ENCODE measurements around the gene MESP2.

The MESP2 gene

GRCh38 chr15:89783861-89784685 lies 7.9 kb downstream of the MESP2 start:
- Histone ChIP-seq H3K9ac (ENCODE audit: low read length) (no peak overlapping the region), H2AFZ (ENCODE audit: low read length) (no peak overlapping the region), H3K36me3 (replicated peaks; ENCODE audit: insufficient read depth, low read length) (no peaks in the 10 kb centered on the region), H3K4me2 (ENCODE audit: low read depth, low read length) (no peak overlapping the region), H3K4me1 (ENCODE audit: low read length) (peaks cover 24% of the 10 kb centered on the region), H3K79me2 (ENCODE audit: low read length) (no peaks in the 10 kb centered on the region), H3K4me3 (ENCODE audit: low read length) (no peak overlapping the region), H3K27me3 (replicated peaks; ENCODE audit: insufficient read depth, low read length) (no peaks in the 10 kb centered on the region), H4K20me1 (ENCODE audit: insufficient read depth, low read length) (no peaks in the 10 kb centered on the region), H3K9me3 (replicated peaks; ENCODE audit: insufficient read depth, low read length) (no peaks in the 10 kb centered on the region), H3F3A (ENCODE audit: insufficient read depth, low read length) (peaks cover 20% of the 10 kb centered on the region), H3K9me2 (replicated peaks; ENCODE audit: insufficient read depth, low read length) (no peaks in the 10 kb centered on the region), H3K27ac (ENCODE audit: low read length) (no peak overlapping the region)
- no peak for TF ChIP-seq EZH2phosphoT487 (IDR thresholded peaks at IDR 0.05; ENCODE audit: low read length)
- DNase-seq, result no peak

- TF ChIP-seq CTCF (IDR thresholded peaks at IDR 0.05; ENCODE audit: low read length), result no peak
- TF ChIP-seq EZH2 (optimal IDR thresholded peaks at IDR 0.05; ENCODE audit: low read depth, low read length), result no peak
- no peak for TF ChIP-seq EZH2phosphoT487 (IDR thresholded peaks at IDR 0.05; ENCODE audit: low read length)
- H2AFZ ChIP-seq (ENCODE audit: low read length), result no peak overlapping the region
- H3K4me2 ChIP-seq (ENCODE audit: low read depth, low read length), result no peak overlapping the region
- H3K36me3 ChIP-seq (replicated peaks; ENCODE audit: insufficient read depth, low read length), result no peaks in the 10 kb centered on the region
- no peaks in the 10 kb centered on the region for H3K79me2 ChIP-seq (ENCODE audit: low read length)
- no peak for DNase-seq
- peaks cover 24% of the 10 kb centered on the region for H3K4me1 ChIP-seq (ENCODE audit: low read length)
- H3K9me3 ChIP-seq (replicated peaks; ENCODE audit: insufficient read depth, low read length), result no peaks in the 10 kb centered on the region
- peaks cover 20% of the 10 kb centered on the region for H3F3A ChIP-seq (ENCODE audit: insufficient read depth, low read length)
- no peaks in the 10 kb centered on the region for H4K20me1 ChIP-seq (ENCODE audit: insufficient read depth, low read length)
- H3K9me2 ChIP-seq (replicated peaks; ENCODE audit: insufficient read depth, low read length), result no peaks in the 10 kb centered on the region
- no peaks in the 10 kb centered on the region for H3K27me3 ChIP-seq (replicated peaks; ENCODE audit: insufficient read depth, low read length)
- no peak overlapping the region for H3K27ac ChIP-seq (ENCODE audit: low read length)
- no peak overlapping the region for H3K4me3 ChIP-seq (ENCODE audit: low read length)
- no peak overlapping the region for H3K9ac ChIP-seq (ENCODE audit: low read length)
These were observed 8.5 kb downstream of the MESP2 start for GRCh38 chr15:89784686-89784960.

- no peak for DNase-seq
- Histone ChIP-seq H3K4me1 (ENCODE audit: low read length) (peaks cover 21% of the 10 kb centered on the region), H2AFZ (ENCODE audit: low read length) (no peak overlapping the region), H3K36me3 (replicated peaks; ENCODE audit: insufficient read depth, low read length) (no peaks in the 10 kb centered on the region), H3K4me3 (ENCODE audit: low read length) (no peak overlapping the region), H3K4me2 (ENCODE audit: low read depth, low read length) (no peak overlapping the region), H3F3A (ENCODE audit: insufficient read depth, low read length) (peaks cover 20% of the 10 kb centered on the region), H3K9me3 (replicated peaks; ENCODE audit: insufficient read depth, low read length) (no peaks in the 10 kb centered on the region), H3K27me3 (replicated peaks; ENCODE audit: insufficient read depth, low read length) (no peaks in the 10 kb centered on the region), H3K79me2 (ENCODE audit: low read length) (no peaks in the 10 kb centered on the region), H3K9me2 (replicated peaks; ENCODE audit: insufficient read depth, low read length) (no peaks in the 10 kb centered on the region), H3K9ac (ENCODE audit: low read length) (no peak overlapping the region), H3K27ac (ENCODE audit: low read length) (no peak overlapping the region), H4K20me1 (ENCODE audit: insufficient read depth, low read length) (no peaks in the 10 kb centered on the region)
- TF ChIP-seq EZH2phosphoT487 (IDR thresholded peaks at IDR 0.05; ENCODE audit: low read length) (no peak), EZH2 (optimal IDR thresholded peaks at IDR 0.05; ENCODE audit: low read depth, low read length) (no peak), CTCF (IDR thresholded peaks at IDR 0.05; ENCODE audit: low read length) (no peak)
These were observed 9.1 kb downstream of the MESP2 start for GRCh38 chr15:89785064-89785773.

- H2AFZ ChIP-seq (ENCODE audit: low read length), result no peak overlapping the region
- peaks cover 16% of the 10 kb centered on the region for H3K4me1 ChIP-seq (ENCODE audit: low read length)
- H3K36me3 ChIP-seq (replicated peaks; ENCODE audit: insufficient read depth, low read length), result no peaks in the 10 kb centered on the region
- H3K9me3 ChIP-seq (replicated peaks; ENCODE audit: insufficient read depth, low read length), result no peaks in the 10 kb centered on the region
- no peaks in the 10 kb centered on the region for H3K27me3 ChIP-seq (replicated peaks; ENCODE audit: insufficient read depth, low read length)
- no peaks in the 10 kb centered on the region for H4K20me1 ChIP-seq (ENCODE audit: insufficient read depth, low read length)
- no peak overlapping the region for H3K27ac ChIP-seq (ENCODE audit: low read length)
- H3K79me2 ChIP-seq (ENCODE audit: low read length), result no peaks in the 10 kb centered on the region
- H3K4me3 ChIP-seq (ENCODE audit: low read length), result no peak overlapping the region
- no peak overlapping the region for H3K4me2 ChIP-seq (ENCODE audit: low read depth, low read length)
- TF ChIP-seq CTCF (IDR thresholded peaks at IDR 0.05; ENCODE audit: low read length) (no peak), EZH2 (optimal IDR thresholded peaks at IDR 0.05; ENCODE audit: low read depth, low read length) (no peak), EZH2phosphoT487 (IDR thresholded peaks at IDR 0.05; ENCODE audit: low read length) (no peak)
- H3F3A ChIP-seq (ENCODE audit: insufficient read depth, low read length), result peaks cover 14% of the 10 kb centered on the region
- no peak overlapping the region for H3K9ac ChIP-seq (ENCODE audit: low read length)
- H3K9me2 ChIP-seq (replicated peaks; ENCODE audit: insufficient read depth, low read length), result no peaks in the 10 kb centered on the region
- no peak for DNase-seq
These were observed 9.6 kb downstream of the MESP2 start for GRCh38 chr15:89785774-89786140.
